Endothelial cell (in vitro differentiated cells): ENCODE results near the gene AP5B1. TPM values are rescaled to one million over a fixed set of nuclear protein-coding genes. Genes with fewer than 3 reads are reported as not detected.

ENCODE experiments used
- DNase-seq: peaks from one replicate; pipeline ENCODE4 v3.0.0; 2021; ENCODE audit warnings: low spot score
- H3K27ac Mint-ChIP-seq: one replicate; pipeline ENCODE4 v1.8.0; 2021; ENCODE audit warnings: mixed read lengths, inconsistent platforms; ENCODE audit not compliant: unreplicated experiment
- H3K27me3 Mint-ChIP-seq: one replicate; pipeline ENCODE4 v1.8.0; 2021; ENCODE audit warnings: mild to moderate bottlenecking, moderate library complexity, mixed read lengths, inconsistent platforms; ENCODE audit not compliant: unreplicated experiment
- H3K36me3 Mint-ChIP-seq: one replicate; pipeline ENCODE4 v1.8.0; 2021; ENCODE audit warnings: mild to moderate bottlenecking, low read depth, mixed read lengths, inconsistent platforms; ENCODE audit not compliant: unreplicated experiment
- H3K4me1 Mint-ChIP-seq: one replicate; pipeline ENCODE4 v1.8.0; 2021; ENCODE audit warnings: mild to moderate bottlenecking, mixed read lengths, inconsistent platforms; ENCODE audit not compliant: unreplicated experiment
- H3K4me3 Mint-ChIP-seq: one replicate; pipeline ENCODE4 v1.8.0; 2021; ENCODE audit warnings: mild to moderate bottlenecking, mixed read lengths, inconsistent platforms; ENCODE audit not compliant: unreplicated experiment
- H3K9me3 Mint-ChIP-seq: one replicate; pipeline ENCODE4 v1.8.0; 2021; ENCODE audit warnings: mixed read lengths, inconsistent platforms; ENCODE audit not compliant: unreplicated experiment
- CTCF ChIP-seq: fragments of 200-600 bp; sonication (generic); IDR thresholded peaks from one replicate; pipeline ENCODE4 v1.5.0; 2021; ENCODE audit warnings: antibody characterized with exemption; ENCODE audit not compliant: unreplicated experiment
- total RNA-seq: library from RNA; stranded (reverse); fragmentation: NEBNext Ultra II Directional; extraction: Animal tissue kit (Norgen Biotek cat#: 25700); gene quantifications from one replicate; pipeline ENCODE4 v1.2.1, GENCODE V29; 2021; ENCODE audit not compliant: unreplicated experiment

AP5B1 gene
- total RNA-seq, 1 donor from 2014 or later: 3.4 TPM

DNA sequence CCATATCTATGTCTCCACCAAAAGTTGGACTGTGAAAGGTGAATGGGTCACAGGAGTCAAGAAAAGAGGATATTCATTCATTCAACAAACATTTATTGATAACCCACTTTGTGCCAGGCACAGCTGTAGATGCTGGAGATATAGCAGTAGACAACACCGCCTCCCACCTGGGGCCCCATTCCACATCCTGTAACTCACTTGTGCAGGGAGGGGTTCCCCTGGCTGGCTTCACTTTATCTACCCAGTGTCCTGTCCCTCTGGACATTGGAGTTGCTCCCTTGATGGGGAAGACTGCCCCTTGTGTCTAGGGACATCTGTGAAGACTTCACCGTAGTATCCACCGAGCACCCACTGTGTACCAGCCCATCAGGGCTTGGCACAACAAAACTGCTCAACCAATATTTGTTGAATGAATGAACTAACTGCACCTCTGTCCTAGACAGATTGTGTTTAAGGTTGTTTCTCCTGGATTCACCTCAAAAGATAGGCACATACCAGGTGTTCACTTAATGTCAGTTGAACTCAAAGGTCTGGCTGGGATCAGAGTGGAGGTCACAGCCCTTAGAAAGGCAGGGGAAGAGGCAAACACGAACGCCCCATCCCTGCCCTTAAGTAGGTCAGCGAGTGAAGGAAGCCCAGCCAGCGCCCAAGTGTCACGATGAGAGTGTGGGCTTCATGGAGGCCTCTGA is 4.7 kb upstream of the AP5B1 start:
- Mint-ChIP-seq H3K36me3 (peaks cover 3% of the 10 kb centered on the region), H3K4me1 (no peaks in the 10 kb centered on the region), H3K9me3 (no peaks in the 10 kb centered on the region), H3K27me3 (peaks cover 19% of the 10 kb centered on the region), H3K27ac (no peak overlapping the region), H3K4me3 (peak overlapping the region; percentile 16)
- no peak for DNase-seq
- TF ChIP-seq CTCF: no peak

- no peak for TF ChIP-seq CTCF
- Mint-ChIP-seq H3K27me3 (peaks cover 17% of the 10 kb centered on the region), H3K27ac (peak overlapping the region; percentile 70)
Measured at GRCh38 chr11:65782816-65783228, 2.0 kb upstream of the AP5B1 start.

GRCh38 chr11:65781962-65782815 is 1.4 kb upstream of the AP5B1 start:
- no peak for DNase-seq
- no peak overlapping the region for H3K4me3 Mint-ChIP-seq
- no peaks in the 10 kb centered on the region for H3K9me3 Mint-ChIP-seq
- H3K4me1 Mint-ChIP-seq: no peaks in the 10 kb centered on the region
- peaks cover 17% of the 10 kb centered on the region for H3K27me3 Mint-ChIP-seq
- no peak for TF ChIP-seq CTCF
- H3K27ac Mint-ChIP-seq: no peak overlapping the region
- no peaks in the 10 kb centered on the region for H3K36me3 Mint-ChIP-seq

More at GRCh38 chr11:65782816-65783228, 2.0 kb upstream of the AP5B1 start:
- H3K9me3 Mint-ChIP-seq: no peaks in the 10 kb centered on the region
- no peaks in the 10 kb centered on the region for H3K36me3 Mint-ChIP-seq
- no peaks in the 10 kb centered on the region for H3K4me1 Mint-ChIP-seq
- no peak overlapping the region for H3K4me3 Mint-ChIP-seq
- no peak for DNase-seq

DNA sequence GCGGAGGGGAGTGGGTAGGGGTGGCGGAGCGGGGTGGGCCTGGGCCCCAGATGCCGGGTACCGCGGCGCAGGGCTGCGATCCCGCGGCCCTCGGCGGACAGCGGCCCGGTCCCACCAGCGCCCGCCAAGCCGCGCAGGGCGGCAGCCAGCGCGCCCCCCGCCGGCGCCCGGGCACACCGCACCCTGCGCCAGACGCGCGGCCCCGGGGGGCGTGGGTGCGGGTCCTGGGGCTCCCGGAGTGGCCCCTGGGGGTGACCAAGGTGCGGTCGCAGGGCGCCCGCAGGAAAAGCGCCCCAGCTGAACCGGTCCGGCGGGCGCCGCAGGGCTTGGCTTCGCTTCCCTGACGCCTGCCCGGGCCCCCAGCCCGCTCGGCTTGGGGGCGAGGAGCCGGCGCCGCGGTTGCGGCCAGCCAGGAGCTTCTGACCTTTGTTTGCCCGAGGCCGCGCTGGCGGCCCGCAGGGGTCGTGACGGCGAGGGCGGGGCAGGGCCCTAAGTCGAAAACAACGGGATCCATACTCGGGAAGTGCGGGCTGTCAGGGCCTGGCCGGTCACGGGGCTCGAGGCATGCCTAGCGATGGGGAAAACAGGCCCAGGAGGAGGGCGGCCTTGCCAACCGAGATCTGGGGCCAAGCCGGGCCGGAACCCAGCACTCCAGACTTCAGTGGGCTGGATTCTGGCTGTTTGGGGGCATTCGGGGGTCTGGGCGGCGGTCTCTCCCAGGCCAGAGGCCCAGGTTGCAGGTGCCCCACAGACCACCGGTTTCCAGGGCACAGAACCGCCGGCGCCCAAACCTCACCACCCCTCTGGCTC is 581 bp upstream of the AP5B1 start:
- H3K9me3 Mint-ChIP-seq: no peaks in the 10 kb centered on the region
- no peaks in the 10 kb centered on the region for H3K36me3 Mint-ChIP-seq
- no peak overlapping the region for H3K27ac Mint-ChIP-seq
- H3K27me3 Mint-ChIP-seq: peaks cover 21% of the 10 kb centered on the region
- no peaks in the 10 kb centered on the region for H3K4me1 Mint-ChIP-seq
- peak; percentile 44 for TF ChIP-seq CTCF
- DNase-seq: peak; percentile 50
- no peak overlapping the region for H3K4me3 Mint-ChIP-seq
